Measurements from ENCODE around the gene HTRA3.

Gene HTRA3

GRCh38 chr4:8267077-8267476, 2.5 kb upstream of the HTRA3 start:
- no peak overlapping the region for H3K27ac ChIP-seq (ENCODE audit: insufficient read depth, low read length, poor library complexity, severe bottlenecking)
- peaks cover 14% of the 10 kb centered on the region for H3K27me3 ChIP-seq (replicated peaks; ENCODE audit: control insufficient read depth, insufficient read depth, low read length, poor library complexity, severe bottlenecking)
- no peak for DNase-seq
- no peaks in the 10 kb centered on the region for H3K36me3 ChIP-seq (ENCODE audit: control insufficient read depth, insufficient read depth, low read length)
- H3K4me1 ChIP-seq (ENCODE audit: control insufficient read depth, insufficient read depth, low read length, poor library complexity, severe bottlenecking), result no peaks in the 10 kb centered on the region
- H3K9me3 ChIP-seq (ENCODE audit: control insufficient read depth, low read length), result no peaks in the 10 kb centered on the region
- H3K4me3 ChIP-seq (ENCODE audit: insufficient read depth, low read depth, low read length, poor library complexity, severe bottlenecking), result no peak overlapping the region

GRCh38 chr4:8268211-8268610, 1.3 kb upstream of the HTRA3 start:
- no peak overlapping the region for H3K4me3 ChIP-seq (ENCODE audit: insufficient read depth, low read depth, low read length, poor library complexity, severe bottlenecking)
- no peaks in the 10 kb centered on the region for H3K9me3 ChIP-seq (ENCODE audit: control insufficient read depth, low read length)
- no peaks in the 10 kb centered on the region for H3K36me3 ChIP-seq (ENCODE audit: control insufficient read depth, insufficient read depth, low read length)
- H3K4me1 ChIP-seq (ENCODE audit: control insufficient read depth, insufficient read depth, low read length, poor library complexity, severe bottlenecking), result no peaks in the 10 kb centered on the region
- peaks cover 14% of the 10 kb centered on the region for H3K27me3 ChIP-seq (replicated peaks; ENCODE audit: control insufficient read depth, insufficient read depth, low read length, poor library complexity, severe bottlenecking)
- no peak overlapping the region for H3K27ac ChIP-seq (ENCODE audit: insufficient read depth, low read length, poor library complexity, severe bottlenecking)
- DNase-seq, result no peak

GRCh38 chr4:8268901-8269534, 536 bp upstream of the HTRA3 start:
- no peak overlapping the region for H3K4me3 ChIP-seq (ENCODE audit: insufficient read depth, low read depth, low read length, poor library complexity, severe bottlenecking)
- no peak for DNase-seq
- peaks cover 14% of the 10 kb centered on the region for H3K27me3 ChIP-seq (replicated peaks; ENCODE audit: control insufficient read depth, insufficient read depth, low read length, poor library complexity, severe bottlenecking)
- H3K27ac ChIP-seq (ENCODE audit: insufficient read depth, low read length, poor library complexity, severe bottlenecking), result no peak overlapping the region
- H3K9me3 ChIP-seq (ENCODE audit: control insufficient read depth, low read length), result no peaks in the 10 kb centered on the region
- H3K36me3 ChIP-seq (ENCODE audit: control insufficient read depth, insufficient read depth, low read length), result no peaks in the 10 kb centered on the region
- H3K4me1 ChIP-seq (ENCODE audit: control insufficient read depth, insufficient read depth, low read length, poor library complexity, severe bottlenecking), result no peaks in the 10 kb centered on the region

GRCh38 chr4:8270418-8270771, 841 bp downstream of the HTRA3 start:
- H3K27ac ChIP-seq (ENCODE audit: insufficient read depth, low read length, poor library complexity, severe bottlenecking), result no peak overlapping the region
- H3K9me3 ChIP-seq (ENCODE audit: control insufficient read depth, low read length), result no peaks in the 10 kb centered on the region
- H3K27me3 ChIP-seq (replicated peaks; ENCODE audit: control insufficient read depth, insufficient read depth, low read length, poor library complexity, severe bottlenecking), result peaks cover 14% of the 10 kb centered on the region
- no peak overlapping the region for H3K4me3 ChIP-seq (ENCODE audit: insufficient read depth, low read depth, low read length, poor library complexity, severe bottlenecking)
- H3K4me1 ChIP-seq (ENCODE audit: control insufficient read depth, insufficient read depth, low read length, poor library complexity, severe bottlenecking), result no peaks in the 10 kb centered on the region
- no peak for DNase-seq
- no peaks in the 10 kb centered on the region for H3K36me3 ChIP-seq (ENCODE audit: control insufficient read depth, insufficient read depth, low read length)

- Histone ChIP-seq H3K4me1 (ENCODE audit: control insufficient read depth, insufficient read depth, low read length, poor library complexity, severe bottlenecking) (no peaks in the 10 kb centered on the region), H3K27me3 (replicated peaks; ENCODE audit: control insufficient read depth, insufficient read depth, low read length, poor library complexity, severe bottlenecking) (peaks cover 14% of the 10 kb centered on the region), H3K27ac (ENCODE audit: insufficient read depth, low read length, poor library complexity, severe bottlenecking) (no peak overlapping the region), H3K36me3 (ENCODE audit: control insufficient read depth, insufficient read depth, low read length) (no peaks in the 10 kb centered on the region), H3K4me3 (ENCODE audit: insufficient read depth, low read depth, low read length, poor library complexity, severe bottlenecking) (no peak overlapping the region), H3K9me3 (ENCODE audit: control insufficient read depth, low read length) (no peaks in the 10 kb centered on the region)
- no peak for DNase-seq
These were observed 1.6 kb downstream of the HTRA3 start for GRCh38 chr4:8270912-8271815.

- H3K4me1 ChIP-seq (ENCODE audit: control insufficient read depth, insufficient read depth, low read length, poor library complexity, severe bottlenecking), result no peaks in the 10 kb centered on the region
- no peak overlapping the region for H3K27ac ChIP-seq (ENCODE audit: insufficient read depth, low read length, poor library complexity, severe bottlenecking)
- peaks cover 14% of the 10 kb centered on the region for H3K27me3 ChIP-seq (replicated peaks; ENCODE audit: control insufficient read depth, insufficient read depth, low read length, poor library complexity, severe bottlenecking)
- H3K4me3 ChIP-seq (ENCODE audit: insufficient read depth, low read depth, low read length, poor library complexity, severe bottlenecking), result no peak overlapping the region
- H3K9me3 ChIP-seq (ENCODE audit: control insufficient read depth, low read length), result no peaks in the 10 kb centered on the region
- no peak for DNase-seq
- H3K36me3 ChIP-seq (ENCODE audit: control insufficient read depth, insufficient read depth, low read length), result no peaks in the 10 kb centered on the region
These were observed 2.3 kb downstream of the HTRA3 start for GRCh38 chr4:8271821-8272220.

GRCh38 chr4:8272472-8273428, 3.2 kb downstream of the HTRA3 start:
- Histone ChIP-seq H3K36me3 (ENCODE audit: control insufficient read depth, insufficient read depth, low read length) (no peaks in the 10 kb centered on the region), H3K4me1 (ENCODE audit: control insufficient read depth, insufficient read depth, low read length, poor library complexity, severe bottlenecking) (no peaks in the 10 kb centered on the region), H3K27ac (ENCODE audit: insufficient read depth, low read length, poor library complexity, severe bottlenecking) (no peak overlapping the region), H3K27me3 (replicated peaks; ENCODE audit: control insufficient read depth, insufficient read depth, low read length, poor library complexity, severe bottlenecking) (peaks cover 14% of the 10 kb centered on the region), H3K9me3 (ENCODE audit: control insufficient read depth, low read length) (no peaks in the 10 kb centered on the region), H3K4me3 (ENCODE audit: insufficient read depth, low read depth, low read length, poor library complexity, severe bottlenecking) (no peak overlapping the region)
- DNase-seq, result no peak

GRCh38 chr4:8273450-8273849, 3.9 kb downstream of the HTRA3 start:
- no peak overlapping the region for H3K4me3 ChIP-seq (ENCODE audit: insufficient read depth, low read depth, low read length, poor library complexity, severe bottlenecking)
- no peaks in the 10 kb centered on the region for H3K4me1 ChIP-seq (ENCODE audit: control insufficient read depth, insufficient read depth, low read length, poor library complexity, severe bottlenecking)
- no peaks in the 10 kb centered on the region for H3K9me3 ChIP-seq (ENCODE audit: control insufficient read depth, low read length)
- no peak overlapping the region for H3K27ac ChIP-seq (ENCODE audit: insufficient read depth, low read length, poor library complexity, severe bottlenecking)
- DNase-seq, result no peak
- H3K27me3 ChIP-seq (replicated peaks; ENCODE audit: control insufficient read depth, insufficient read depth, low read length, poor library complexity, severe bottlenecking), result peaks cover 14% of the 10 kb centered on the region
- no peaks in the 10 kb centered on the region for H3K36me3 ChIP-seq (ENCODE audit: control insufficient read depth, insufficient read depth, low read length)

- Histone ChIP-seq H3K4me1 (ENCODE audit: control insufficient read depth, insufficient read depth, low read length, poor library complexity, severe bottlenecking) (no peaks in the 10 kb centered on the region), H3K27me3 (replicated peaks; ENCODE audit: control insufficient read depth, insufficient read depth, low read length, poor library complexity, severe bottlenecking) (peaks cover 13% of the 10 kb centered on the region)
- no peak for DNase-seq
These were observed 4.6 kb downstream of the HTRA3 start for GRCh38 chr4:8274066-8274652.

More at GRCh38 chr4:8274066-8274652, 4.6 kb downstream of the HTRA3 start:
- Histone ChIP-seq H3K4me3 (ENCODE audit: insufficient read depth, low read depth, low read length, poor library complexity, severe bottlenecking) (no peak overlapping the region), H3K36me3 (ENCODE audit: control insufficient read depth, insufficient read depth, low read length) (no peaks in the 10 kb centered on the region), H3K27ac (ENCODE audit: insufficient read depth, low read length, poor library complexity, severe bottlenecking) (no peak overlapping the region), H3K9me3 (ENCODE audit: control insufficient read depth, low read length) (no peaks in the 10 kb centered on the region)
